ENCODE results near the gene KCTD7.
"Not testable (repeated sequence)": the region's sequence is repeated elsewhere in the genome, so short reads cannot be mapped to it uniquely, and the experiment has no call there.

KCTD7 gene

DNA sequence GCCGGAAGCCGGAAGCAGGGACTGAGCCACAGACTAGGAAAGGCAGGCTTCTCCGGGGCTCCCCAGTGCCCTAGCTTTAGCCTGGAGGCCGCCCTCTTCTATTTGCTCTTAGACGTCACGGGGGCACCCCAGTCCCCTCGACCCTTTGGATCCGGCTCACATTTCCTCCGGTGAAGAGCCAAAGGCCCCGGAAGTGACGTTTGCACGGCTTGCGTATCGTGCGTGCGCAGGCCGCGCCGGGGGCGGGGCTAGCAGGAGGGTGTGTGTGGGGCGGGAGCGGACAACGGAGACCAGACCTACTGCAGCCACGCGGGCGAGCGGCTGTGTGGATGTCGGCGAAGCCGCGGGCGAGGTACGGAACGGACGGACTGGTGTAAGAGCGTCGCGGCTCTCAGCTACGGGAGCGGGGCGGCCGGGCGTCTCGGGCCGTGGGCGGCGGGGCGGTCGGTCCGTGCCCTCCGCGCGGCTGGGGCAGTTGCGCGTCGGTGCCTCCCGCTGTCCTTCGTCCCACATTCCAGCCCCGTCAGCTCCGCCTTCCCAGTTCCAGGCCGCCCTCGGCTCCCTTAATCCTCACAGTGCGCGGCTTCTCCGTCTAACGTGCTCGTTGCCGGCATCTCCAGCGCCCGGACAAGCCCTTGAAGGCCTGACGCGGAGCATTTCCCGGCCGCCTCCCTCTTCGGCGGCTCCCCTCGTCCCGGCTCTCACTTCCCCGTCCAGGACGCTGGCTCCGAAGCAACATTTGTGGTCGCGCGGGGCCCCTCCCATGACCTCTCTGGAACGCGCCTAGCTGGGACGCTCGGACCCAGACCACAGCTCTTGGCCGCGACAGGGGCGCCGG lies 25.8 kb downstream of the KCTD7 start:
- ATAC-seq = peak; percentile 91
- TF ChIP-seq, protein P1, sequence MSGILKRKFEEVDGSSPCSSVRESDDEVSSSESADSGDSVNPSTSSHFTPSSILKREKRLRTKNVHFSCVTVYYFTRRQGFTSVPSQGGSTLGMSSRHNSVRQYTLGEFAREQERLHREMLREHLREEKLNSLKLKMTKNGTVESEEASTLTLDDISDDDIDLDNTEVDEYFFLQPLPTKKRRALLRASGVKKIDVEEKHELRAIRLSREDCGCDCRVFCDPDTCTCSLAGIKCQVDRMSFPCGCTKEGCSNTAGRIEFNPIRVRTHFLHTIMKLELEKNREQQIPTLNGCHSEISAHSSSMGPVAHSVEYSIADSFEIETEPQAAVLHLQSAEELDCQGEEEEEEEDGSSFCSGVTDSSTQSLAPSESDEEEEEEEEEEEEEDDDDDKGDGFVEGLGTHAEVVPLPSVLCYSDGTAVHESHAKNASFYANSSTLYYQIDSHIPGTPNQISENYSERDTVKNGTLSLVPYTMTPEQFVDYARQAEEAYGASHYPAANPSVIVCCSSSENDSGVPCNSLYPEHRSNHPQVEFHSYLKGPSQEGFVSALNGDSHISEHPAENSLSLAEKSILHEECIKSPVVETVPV (CRISPR knock-in tag; IDR thresholded peaks at IDR 0.05) = no peak
- TF ChIP-seq ZNF8 (CRISPR knock-in tag; IDR thresholded peaks at IDR 0.05) (no peak), ZFP3 (CRISPR knock-in tag; IDR thresholded peaks at IDR 0.05) (peak; percentile 57; the same call in 1 of the 2 replicates), TOX (CRISPR knock-in tag; IDR thresholded peaks at IDR 0.05; ENCODE audit: borderline replicate concordance) (no peak), BACH2 (CRISPR knock-in tag; IDR thresholded peaks at IDR 0.05; ENCODE audit: borderline replicate concordance) (no peak), ZFP30 (CRISPR knock-in tag; IDR thresholded peaks at IDR 0.05) (no peak), OSR1 (CRISPR knock-in tag; IDR thresholded peaks at IDR 0.05) (no peak), PPARA (CRISPR knock-in tag; IDR thresholded peaks at IDR 0.05; ENCODE audit: borderline replicate concordance) (no peak), ZNF565 (CRISPR knock-in tag; conservative IDR thresholded peaks at IDR 0.05; ENCODE audit: low read depth) (no peak), CSDC2 (CRISPR knock-in tag; IDR thresholded peaks at IDR 0.05) (peak; percentile 54; the same call in 1 of the 2 replicates), GLIS3 (CRISPR knock-in tag; IDR thresholded peaks at IDR 0.05) (no peak), TCF4 (CRISPR knock-in tag; IDR thresholded peaks at IDR 0.05; ENCODE audit: borderline replicate concordance) (no peak), ARNTL (CRISPR knock-in tag; IDR thresholded peaks at IDR 0.05; ENCODE audit: borderline replicate concordance, low read depth) (no peak), ZC3H10 (CRISPR knock-in tag; IDR thresholded peaks at IDR 0.05) (no peak), ZNF70 (CRISPR knock-in tag; IDR thresholded peaks at IDR 0.05) (no peak), ESRRG (CRISPR knock-in tag; IDR thresholded peaks at IDR 0.05) (no peak), SNAI2 (CRISPR knock-in tag; IDR thresholded peaks at IDR 0.05) (no peak)
- TF ChIP-seq, protein P2, sequence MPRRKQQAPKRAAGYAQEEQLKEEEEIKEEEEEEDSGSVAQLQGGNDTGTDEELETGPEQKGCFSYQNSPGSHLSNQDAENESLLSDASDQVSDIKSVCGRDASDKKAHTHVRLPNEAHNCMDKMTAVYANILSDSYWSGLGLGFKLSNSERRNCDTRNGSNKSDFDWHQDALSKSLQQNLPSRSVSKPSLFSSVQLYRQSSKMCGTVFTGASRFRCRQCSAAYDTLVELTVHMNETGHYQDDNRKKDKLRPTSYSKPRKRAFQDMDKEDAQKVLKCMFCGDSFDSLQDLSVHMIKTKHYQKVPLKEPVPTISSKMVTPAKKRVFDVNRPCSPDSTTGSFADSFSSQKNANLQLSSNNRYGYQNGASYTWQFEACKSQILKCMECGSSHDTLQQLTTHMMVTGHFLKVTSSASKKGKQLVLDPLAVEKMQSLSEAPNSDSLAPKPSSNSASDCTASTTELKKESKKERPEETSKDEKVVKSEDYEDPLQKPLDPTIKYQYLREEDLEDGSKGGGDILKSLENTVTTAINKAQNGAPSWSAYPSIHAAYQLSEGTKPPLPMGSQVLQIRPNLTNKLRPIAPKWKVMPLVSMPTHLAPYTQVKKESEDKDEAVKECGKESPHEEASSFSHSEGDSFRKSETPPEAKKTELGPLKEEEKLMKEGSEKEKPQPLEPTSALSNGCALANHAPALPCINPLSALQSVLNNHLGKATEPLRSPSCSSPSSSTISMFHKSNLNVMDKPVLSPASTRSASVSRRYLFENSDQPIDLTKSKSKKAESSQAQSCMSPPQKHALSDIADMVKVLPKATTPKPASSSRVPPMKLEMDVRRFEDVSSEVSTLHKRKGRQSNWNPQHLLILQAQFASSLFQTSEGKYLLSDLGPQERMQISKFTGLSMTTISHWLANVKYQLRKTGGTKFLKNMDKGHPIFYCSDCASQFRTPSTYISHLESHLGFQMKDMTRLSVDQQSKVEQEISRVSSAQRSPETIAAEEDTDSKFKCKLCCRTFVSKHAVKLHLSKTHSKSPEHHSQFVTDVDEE (CRISPR knock-in tag; IDR thresholded peaks at IDR 0.05) = no peak
- TF ChIP-seq, protein P3, sequence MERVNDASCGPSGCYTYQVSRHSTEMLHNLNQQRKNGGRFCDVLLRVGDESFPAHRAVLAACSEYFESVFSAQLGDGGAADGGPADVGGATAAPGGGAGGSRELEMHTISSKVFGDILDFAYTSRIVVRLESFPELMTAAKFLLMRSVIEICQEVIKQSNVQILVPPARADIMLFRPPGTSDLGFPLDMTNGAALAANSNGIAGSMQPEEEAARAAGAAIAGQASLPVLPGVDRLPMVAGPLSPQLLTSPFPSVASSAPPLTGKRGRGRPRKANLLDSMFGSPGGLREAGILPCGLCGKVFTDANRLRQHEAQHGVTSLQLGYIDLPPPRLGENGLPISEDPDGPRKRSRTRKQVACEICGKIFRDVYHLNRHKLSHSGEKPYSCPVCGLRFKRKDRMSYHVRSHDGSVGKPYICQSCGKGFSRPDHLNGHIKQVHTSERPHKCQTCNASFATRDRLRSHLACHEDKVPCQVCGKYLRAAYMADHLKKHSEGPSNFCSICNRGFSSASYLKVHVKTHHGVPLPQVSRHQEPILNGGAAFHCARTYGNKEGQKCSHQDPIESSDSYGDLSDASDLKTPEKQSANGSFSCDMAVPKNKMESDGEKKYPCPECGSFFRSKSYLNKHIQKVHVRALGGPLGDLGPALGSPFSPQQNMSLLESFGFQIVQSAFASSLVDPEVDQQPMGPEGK (CRISPR knock-in tag; IDR thresholded peaks at IDR 0.05; ENCODE audit: borderline replicate concordance) = peak; percentile 13; the same call in 1 of the 2 replicates
- TF ChIP-seq, protein P4, sequence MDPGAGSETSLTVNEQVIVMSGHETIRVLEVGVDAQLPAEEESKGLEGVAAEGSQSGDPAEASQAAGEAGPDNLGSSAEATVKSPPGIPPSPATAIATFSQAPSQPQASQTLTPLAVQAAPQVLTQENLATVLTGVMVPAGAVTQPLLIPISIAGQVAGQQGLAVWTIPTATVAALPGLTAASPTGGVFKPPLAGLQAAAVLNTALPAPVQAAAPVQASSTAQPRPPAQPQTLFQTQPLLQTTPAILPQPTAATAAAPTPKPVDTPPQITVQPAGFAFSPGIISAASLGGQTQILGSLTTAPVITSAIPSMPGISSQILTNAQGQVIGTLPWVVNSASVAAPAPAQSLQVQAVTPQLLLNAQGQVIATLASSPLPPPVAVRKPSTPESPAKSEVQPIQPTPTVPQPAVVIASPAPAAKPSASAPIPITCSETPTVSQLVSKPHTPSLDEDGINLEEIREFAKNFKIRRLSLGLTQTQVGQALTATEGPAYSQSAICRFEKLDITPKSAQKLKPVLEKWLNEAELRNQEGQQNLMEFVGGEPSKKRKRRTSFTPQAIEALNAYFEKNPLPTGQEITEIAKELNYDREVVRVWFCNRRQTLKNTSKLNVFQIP (CRISPR knock-in tag; IDR thresholded peaks at IDR 0.05; ENCODE audit: borderline replicate concordance, low read depth) = no peak; the same call in 1 of the 2 replicates

DNA sequence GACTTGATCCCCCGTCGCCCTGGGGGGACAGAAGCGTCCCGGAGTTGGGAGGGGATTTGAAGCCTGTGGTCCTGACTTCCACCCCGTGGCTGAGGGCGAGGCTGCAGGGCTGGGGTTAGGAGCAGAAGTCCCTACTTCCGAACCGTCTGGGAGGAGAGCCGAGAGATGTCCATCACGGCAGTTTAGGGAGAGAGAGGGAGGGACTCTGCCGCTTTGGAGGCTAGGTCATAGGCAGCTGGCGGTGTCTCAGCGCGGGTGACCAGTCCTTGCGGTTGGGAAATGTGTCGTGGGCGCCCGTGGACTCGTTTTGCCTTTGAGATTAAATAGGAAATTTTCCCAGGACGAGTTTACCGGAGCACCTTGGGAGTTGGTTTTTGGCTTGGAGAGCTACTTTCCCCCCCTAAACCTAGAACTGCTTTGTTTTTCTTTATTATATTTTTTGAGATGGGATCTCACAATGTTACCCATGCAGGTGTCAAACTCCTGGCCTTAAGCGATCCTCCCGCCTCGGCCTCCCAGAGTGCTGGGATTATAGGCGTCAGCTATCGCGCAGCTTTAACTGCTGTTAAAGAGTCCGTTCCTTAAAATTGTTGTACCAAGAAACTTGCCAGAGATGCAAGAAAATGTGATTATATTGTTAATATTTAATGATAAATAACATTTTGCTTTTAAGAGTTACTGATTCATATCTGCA lies 26.6 kb downstream of the KCTD7 start:
- TF ChIP-seq, protein P3 (CRISPR knock-in tag; IDR thresholded peaks at IDR 0.05; ENCODE audit: borderline replicate concordance) = 0 out of 2 replicates have a peak, but pooled peaks have one; percentile 2
- peak; percentile 70 for ATAC-seq

DNA sequence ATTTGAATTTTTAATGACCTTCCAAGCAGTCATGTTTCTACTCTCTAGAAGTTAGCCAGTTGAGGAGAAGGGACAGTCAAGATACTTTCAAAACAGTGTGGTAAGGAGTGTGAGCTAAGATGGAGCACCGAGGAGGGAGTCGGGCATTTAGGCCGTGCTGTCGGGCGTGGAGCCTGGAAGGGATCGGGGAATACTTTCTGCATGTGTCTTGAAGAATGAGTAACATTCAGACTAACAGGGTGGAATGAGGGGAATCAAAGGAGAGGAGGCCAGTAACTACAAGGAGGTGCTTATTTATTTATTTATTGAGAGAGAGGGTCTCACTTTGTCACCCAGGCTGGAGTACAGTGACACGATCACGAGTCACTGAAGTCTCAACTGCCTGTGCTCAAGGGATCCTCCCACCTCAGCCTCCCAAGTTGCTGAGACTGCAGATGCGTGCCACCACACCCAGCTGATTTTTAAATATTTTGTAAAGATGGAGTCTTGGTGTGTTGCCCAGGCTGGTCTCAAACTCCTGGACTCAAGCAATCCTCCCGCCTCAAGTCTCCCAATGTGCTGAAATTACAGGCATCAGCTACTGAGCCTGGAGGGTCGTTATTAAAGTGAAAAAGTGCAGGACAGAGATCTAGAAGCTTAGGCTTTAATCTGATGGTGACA lies 27.3 kb downstream of the KCTD7 start:
- ATAC-seq = not testable (repeated sequence)

Data from SK-N-SH treated with all-trans-retinoic acid at 6 μM for 48 hours (cell line).